ENCODE results near the gene SWI5.

SWI5 gene

GRCh38 chr9:128252317-128253139 lies 23.5 kb upstream of the SWI5 start:
- DNase-seq: no peak

GRCh38 chr9:128253140-128253990 lies 22.7 kb upstream of the SWI5 start:
- no peak for DNase-seq

GRCh38 chr9:128253991-128254346 lies 22.1 kb upstream of the SWI5 start:
- DNase-seq: no peak

- DNase-seq: no peak
Observed at GRCh38 chr9:128254362-128254761, 21.7 kb upstream of the SWI5 start.

- DNase-seq: peak; percentile 44
Observed at GRCh38 chr9:128254855-128255759, 21.0 kb upstream of the SWI5 start.

- DNase-seq: no peak
Observed at GRCh38 chr9:128257086-128257825, 18.8 kb upstream of the SWI5 start.

- DNase-seq: no peak
Observed at GRCh38 chr9:128257907-128258306, 18.2 kb upstream of the SWI5 start.

- no peak for DNase-seq
Observed at GRCh38 chr9:128258326-128258725, 17.8 kb upstream of the SWI5 start.

GRCh38 chr9:128259156-128259555 lies 16.9 kb upstream of the SWI5 start:
- DNase-seq: no peak

GRCh38 chr9:128260340-128260739 lies 15.7 kb upstream of the SWI5 start:
- no peak for DNase-seq

GRCh38 chr9:128262687-128263086 lies 13.4 kb upstream of the SWI5 start:
- DNase-seq: no peak

GRCh38 chr9:128265348-128265847 lies 10.7 kb upstream of the SWI5 start:
- DNase-seq: no peak

- DNase-seq: no peak
Observed at GRCh38 chr9:128266868-128267590, 9.0 kb upstream of the SWI5 start.

- no peak for DNase-seq
Observed at GRCh38 chr9:128271112-128271511, 5.0 kb upstream of the SWI5 start.

- no peak for DNase-seq
Observed at GRCh38 chr9:128271512-128271911, 4.6 kb upstream of the SWI5 start.

GRCh38 chr9:128274245-128274644 lies 1.8 kb upstream of the SWI5 start:
- DNase-seq: no peak

- DNase-seq: peak; percentile 12
Observed at GRCh38 chr9:128275198-128276007, 673 bp upstream of the SWI5 start, which contains the start of gene GOLGA2. Gene GOLGA2 (minus strand): TSS chr9:128276007. CDS start chr9:128275976, 31 bp downstream.

GRCh38 chr9:128276574-128277270 lies 646 bp downstream of the SWI5 start:
- no peak for DNase-seq
